HCT116 (cell line): ENCODE results near the gene RAD18. TPM values are rescaled to one million over a fixed set of nuclear protein-coding genes. Genes with fewer than 3 reads are reported as not detected.

Experiments used
- ATAC-seq: fragments of 200-7000 bp; cut with Tn5 transposase; 2 replicates; pipeline ENCODE4 v1.9.1; 2020; ENCODE audit warnings: mild to moderate bottlenecking, moderate library complexity
- BruUV-seq: library from RNA; stranded (reverse); fragments of 400-500 nt; replicated peaks from 2 replicates; lab custom pipeline; 2021; lab: Mats Ljungman, UMichigan
- CTCF ChIA-PET: fragments of 300-600 bp; sonication (Branson Sonifier 250); formaldehyde crosslinking; loops from one replicate; lab custom pipeline; 2021; ENCODE audit warnings: antibody characterized with exemption; lab: Charles Lee
- POLR2A ChIA-PET: fragments of 300-600, 350-600 bp; sonication (Branson Sonifier 250); formaldehyde crosslinking; loops from one replicate; lab custom pipeline; 2021; ENCODE audit warnings: antibody characterized with exemption; lab: Charles Lee
- RAD21 ChIA-PET, 2 experiments: fragments of 300-600 bp; sonication (Branson Sonifier 250); formaldehyde crosslinking; loops; one replicate each; lab custom pipeline; 2023; ENCODE audit warnings: low total read pairs in 2 of 2; ENCODE audit not compliant: uncharacterized antibody in 2 of 2, unreplicated experiment in 2 of 2, low non-redundant PET in 1 of 2; lab: Charles Lee
- DNase-seq: peaks from one replicate; pipeline ENCODE4 v3.0.0-alpha.2; 2010; ENCODE audit warnings: low read depth, low spot score
- H2AFZ ChIP-seq: fragments of 200-600 bp; shearing (Covaris generic), sonication (generic); 2 replicates; pipeline ENCODE4 v1.6.1; 2017; ENCODE audit warnings: low read depth, mixed run types, mixed read lengths, antibody characterized with exemption, low read length; ENCODE audit not compliant: poor library complexity, severe bottlenecking
- H3K27ac ChIP-seq: 2 replicates; pipeline ENCODE4 v1.5.1; 2012; ENCODE audit warnings: low read depth, low read length
- H3K27me3 ChIP-seq: fragments of 200-600 bp; sonication (generic); 2 replicates; pipeline ENCODE4 v1.6.1; 2016; ENCODE audit warnings: mixed run types, low read length, mixed read lengths; ENCODE audit not compliant: insufficient read depth
- H3K36me3 ChIP-seq, 2 experiments: fragments of 200-500 bp in 1 of 2; fragments of 200-600 bp in 1 of 2; sonication (Bioruptor generic) in 1 of 2; sonication (generic) in 1 of 2; 2 replicates each; pipeline versions ENCODE4 v1.5.1 to v1.6.1; 2014 to 2016; ENCODE audit warnings: low read length in 2 of 2, inconsistent platforms in 1 of 2, mixed read lengths in 1 of 2, mixed run types in 1 of 2; ENCODE audit not compliant: insufficient read depth in 2 of 2, control insufficient read depth in 1 of 2
- H3K4me1 ChIP-seq, 2 experiments: fragments of 200-600 bp in 1 of 2; sonication (generic) in 1 of 2; 2 replicates each; pipeline versions ENCODE4 v1.5.1 to v1.6.1; 2012 to 2017; ENCODE audit warnings: low read length in 2 of 2, inconsistent platforms in 1 of 2, mild to moderate bottlenecking in 1 of 2, mixed read lengths in 1 of 2, mixed run types in 1 of 2, moderate library complexity in 1 of 2; ENCODE audit not compliant: insufficient read depth in 2 of 2, control insufficient read depth in 1 of 2
- H3K4me2 ChIP-seq: fragments of 200-600 bp; sonication (generic); 2 replicates; pipeline ENCODE4 v1.6.1; 2017; ENCODE audit warnings: mixed run types, low read length, mixed read lengths
- H3K4me3 ChIP-seq, 2 experiments: fragments of 200-600 bp in 1 of 2; sonication (generic) in 1 of 2; replicated peaks in 1 of 2; 2 replicates each; pipeline ENCODE4 v1.5.1; 2011 to 2016; ENCODE audit warnings: low read length in 2 of 2, control low read depth in 1 of 2, low read depth in 1 of 2, mild to moderate bottlenecking in 1 of 2, mixed read lengths in 1 of 2, mixed run types in 1 of 2
- H3K79me2 ChIP-seq: fragments of 200-600 bp; sonication (generic); 2 replicates; pipeline ENCODE4 v1.6.1; 2017; ENCODE audit warnings: mild to moderate bottlenecking, mixed run types, low read length, moderate library complexity, mixed read lengths; ENCODE audit not compliant: insufficient read depth
- H3K9ac ChIP-seq: fragments of 200-600 bp; sonication (generic); 2 replicates; pipeline ENCODE4 v1.6.1; 2016; ENCODE audit warnings: low read length, mixed read lengths
- H3K9me2 ChIP-seq: fragments of 200-600 bp; sonication (generic), shearing (Covaris generic); 2 replicates; pipeline ENCODE4 v1.6.1; 2017; ENCODE audit warnings: mixed run types, mild to moderate bottlenecking, moderate library complexity; ENCODE audit not compliant: insufficient read depth
- H3K9me3 ChIP-seq, 2 experiments: fragments of 200-500 bp in 1 of 2; fragments of 200-600 bp in 1 of 2; sonication (Bioruptor generic) in 1 of 2; sonication (generic) in 1 of 2; 2 replicates each; pipeline ENCODE4 v1.6.1; 2014 to 2017; ENCODE audit warnings: low read length in 2 of 2, mixed read lengths in 2 of 2, inconsistent platforms in 1 of 2, low read depth in 1 of 2, mild to moderate bottlenecking in 1 of 2, mixed run types in 1 of 2, moderate library complexity in 1 of 2; ENCODE audit not compliant: control insufficient read depth in 1 of 2, insufficient read depth in 1 of 2
- H4K20me1 ChIP-seq: fragments of 200-600 bp; sonication (generic), shearing (Covaris generic); 2 replicates; pipeline ENCODE4 v1.6.1; 2017; ENCODE audit warnings: mixed run types, mild to moderate bottlenecking, moderate library complexity; ENCODE audit not compliant: insufficient read depth
- CEBPB ChIP-seq: IDR thresholded peaks from 2 replicates; pipeline ENCODE4 v1.6.1; 2012; ENCODE audit warnings: low read depth
- EGR1 ChIP-seq: IDR thresholded peaks from 2 replicates; pipeline ENCODE4 v1.6.1; 2012; ENCODE audit warnings: low read depth
- ELF1 ChIP-seq: IDR thresholded peaks from 2 replicates; pipeline ENCODE4 v1.6.1; 2012; ENCODE audit warnings: low read depth, borderline replicate concordance
- EZH2 ChIP-seq: fragments of 200-600 bp; sonication (generic); IDR thresholded peaks from 2 replicates; pipeline ENCODE4 v1.6.1; 2017; ENCODE audit warnings: antibody characterized with exemption, mixed run types
- JUND ChIP-seq: IDR thresholded peaks from 2 replicates; pipeline ENCODE4 v1.6.1; 2012
- POLR2A ChIP-seq: IDR thresholded peaks from 2 replicates; pipeline ENCODE4 v1.7.0; 2011; ENCODE audit warnings: borderline replicate concordance; ENCODE audit not compliant: insufficient read depth, insufficient read length; ENCODE audit errors: extremely low read depth
- SIN3A ChIP-seq: IDR thresholded peaks from 2 replicates; pipeline ENCODE4 v1.6.1; 2012; ENCODE audit warnings: low read depth
- SP1 ChIP-seq: IDR thresholded peaks from 2 replicates; pipeline ENCODE4 v1.6.1; 2012; ENCODE audit warnings: low read depth
- SRF ChIP-seq: IDR thresholded peaks from 2 replicates; pipeline ENCODE4 v1.6.1; 2012; ENCODE audit warnings: low read depth
- TCF7L2 ChIP-seq: IDR thresholded peaks from 2 replicates; pipeline ENCODE4 v1.7.0; 2011; ENCODE audit warnings: borderline replicate concordance, inconsistent platforms; ENCODE audit not compliant: insufficient read depth, insufficient read length; ENCODE audit errors: extremely low read depth
- YY1 ChIP-seq: IDR thresholded peaks from 2 replicates; pipeline ENCODE4 v1.6.1; 2011; ENCODE audit warnings: low read length, low read depth, moderate library complexity, mild to moderate bottlenecking; ENCODE audit not compliant: insufficient replicate concordance; ENCODE audit errors: extremely low read depth
- ZBTB33 ChIP-seq: IDR thresholded peaks from 2 replicates; pipeline ENCODE4 v1.6.1; 2011; ENCODE audit warnings: mild to moderate bottlenecking, low read length, moderate library complexity; ENCODE audit not compliant: insufficient replicate concordance; ENCODE audit errors: extremely low read depth
- ZFX ChIP-seq: fragments of 450-650 bp; IDR thresholded peaks from 2 replicates; pipeline ENCODE4 v1.6.1; 2017
- ZNF274 ChIP-seq: fragments of 200-500 bp; sonication (Bioruptor generic); IDR thresholded peaks from 2 replicates; pipeline ENCODE4 v1.6.1; 2014; ENCODE audit warnings: mild to moderate bottlenecking, low read depth, low read length, inconsistent platforms
- intact Hi-C: fragments of 100-400 bp; cut with micrococcal nuclease; formaldehyde crosslinking; loops from 2 replicates; pipeline ENCODE4 v1.10.0; 2022
- total RNA-seq: library from RNA; stranded (reverse); gene quantifications from one replicate; pipeline ENCODE4 v1.2.1, GENCODE V29; 2021; ENCODE audit not compliant: unreplicated experiment
- TF ChIP-seq, protein P1 (sequence below): IDR thresholded peaks from 2 replicates; pipeline ENCODE4 v1.6.1; 2012
- TF ChIP-seq, protein P2 (sequence below): IDR thresholded peaks from 2 replicates; pipeline ENCODE4 v1.6.1; 2012; ENCODE audit warnings: low read depth

The RAD18 gene
- total RNA-seq, 1 experiment from 2014 or later, result 28.7 TPM

DNA sequence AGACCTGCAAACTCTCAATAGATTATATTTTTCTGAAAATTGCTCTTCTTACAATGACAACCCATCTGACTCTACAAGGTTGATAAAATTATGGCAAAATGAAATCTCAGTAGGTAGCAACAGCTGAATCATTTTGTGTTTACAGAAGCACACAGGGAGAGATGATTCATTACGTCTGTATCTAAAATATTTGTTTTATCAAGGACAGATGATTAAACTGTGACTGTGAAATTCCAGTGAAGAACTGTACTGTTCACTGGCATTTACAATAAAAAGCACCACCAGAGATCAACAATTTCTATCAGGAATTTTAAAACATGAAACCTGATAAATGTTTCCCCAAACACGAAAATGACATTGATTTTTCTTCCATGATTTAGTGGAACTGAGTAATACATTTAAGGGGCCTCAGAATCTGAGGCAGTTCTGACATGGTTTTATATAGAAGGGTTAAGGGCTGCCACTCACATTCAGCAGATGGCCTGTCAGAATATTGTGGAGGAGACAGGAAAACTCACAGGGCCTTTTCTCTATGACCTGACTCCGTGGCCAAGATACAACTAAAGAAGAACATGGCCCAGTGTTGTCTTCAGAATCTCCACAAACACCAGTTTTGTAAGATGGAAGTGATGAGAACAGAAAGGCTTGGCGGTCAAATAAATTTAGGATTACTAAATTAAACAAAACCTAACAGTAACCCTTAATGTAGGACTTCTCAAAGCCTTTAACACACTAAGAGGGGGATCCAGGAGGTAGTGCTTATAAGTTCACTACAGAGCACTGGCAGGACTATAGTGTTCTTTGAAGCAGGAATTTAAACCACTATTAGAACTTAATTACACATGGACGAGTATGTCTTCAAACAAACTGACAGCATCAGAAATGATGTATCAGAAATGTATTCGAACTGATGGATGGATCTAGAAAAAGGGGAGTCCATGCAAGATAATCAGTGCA is 25.9 kb downstream of the RAD18 start (continued):
- no peak for TF ChIP-seq ZBTB33

- Histone ChIP-seq H3K4me2 (no peak overlapping the region), H3K4me3 (no peak overlapping the region), H3K9me3 (no peaks in the 10 kb centered on the region), H3K36me3 (peaks cover 0 to 10% of the 10 kb centered on the region in 2 experiments; a peak in 1 of 4 replicates), H2AFZ (no peak overlapping the region), H4K20me1 (no peaks in the 10 kb centered on the region), H3K27me3 (no peaks in the 10 kb centered on the region), H3K9me2 (no peaks in the 10 kb centered on the region), H3K27ac (no peak overlapping the region), H3K4me1 (peaks cover 10 to 13% of the 10 kb centered on the region in 2 experiments), H3K9ac (no peak overlapping the region), H3K79me2 (peaks cover 3% of the 10 kb centered on the region; the same call in 1 of the 2 replicates)
- no TSS peak for BruUV-seq
- DNase-seq, result no peak
- intact Hi-C loops, result loop anchor here (10.0 kb wide), 1 partner anchor 268 kb away; no protein-coding TSS in a partner anchor
- no peak for ATAC-seq
- CTCF ChIA-PET, result no interaction called here
- POLR2A ChIA-PET, result no interaction called here
- RAD21 ChIA-PET, result no interaction called here
- no peak for TF ChIP-seq SRF
- TF ChIP-seq, protein P1, sequence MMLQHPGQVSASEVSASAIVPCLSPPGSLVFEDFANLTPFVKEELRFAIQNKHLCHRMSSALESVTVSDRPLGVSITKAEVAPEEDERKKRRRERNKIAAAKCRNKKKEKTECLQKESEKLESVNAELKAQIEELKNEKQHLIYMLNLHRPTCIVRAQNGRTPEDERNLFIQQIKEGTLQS, result no peak
- no peak for TF ChIP-seq JUND
- no peak for TF ChIP-seq ZFX
- no peak for TF ChIP-seq ZBTB33
- no peak for TF ChIP-seq ZNF274
- TF ChIP-seq CEBPB, result no peak
- TF ChIP-seq YY1, result no peak
- no peak for TF ChIP-seq ELF1
- no peak for TF ChIP-seq EGR1
- TF ChIP-seq, protein P2, sequence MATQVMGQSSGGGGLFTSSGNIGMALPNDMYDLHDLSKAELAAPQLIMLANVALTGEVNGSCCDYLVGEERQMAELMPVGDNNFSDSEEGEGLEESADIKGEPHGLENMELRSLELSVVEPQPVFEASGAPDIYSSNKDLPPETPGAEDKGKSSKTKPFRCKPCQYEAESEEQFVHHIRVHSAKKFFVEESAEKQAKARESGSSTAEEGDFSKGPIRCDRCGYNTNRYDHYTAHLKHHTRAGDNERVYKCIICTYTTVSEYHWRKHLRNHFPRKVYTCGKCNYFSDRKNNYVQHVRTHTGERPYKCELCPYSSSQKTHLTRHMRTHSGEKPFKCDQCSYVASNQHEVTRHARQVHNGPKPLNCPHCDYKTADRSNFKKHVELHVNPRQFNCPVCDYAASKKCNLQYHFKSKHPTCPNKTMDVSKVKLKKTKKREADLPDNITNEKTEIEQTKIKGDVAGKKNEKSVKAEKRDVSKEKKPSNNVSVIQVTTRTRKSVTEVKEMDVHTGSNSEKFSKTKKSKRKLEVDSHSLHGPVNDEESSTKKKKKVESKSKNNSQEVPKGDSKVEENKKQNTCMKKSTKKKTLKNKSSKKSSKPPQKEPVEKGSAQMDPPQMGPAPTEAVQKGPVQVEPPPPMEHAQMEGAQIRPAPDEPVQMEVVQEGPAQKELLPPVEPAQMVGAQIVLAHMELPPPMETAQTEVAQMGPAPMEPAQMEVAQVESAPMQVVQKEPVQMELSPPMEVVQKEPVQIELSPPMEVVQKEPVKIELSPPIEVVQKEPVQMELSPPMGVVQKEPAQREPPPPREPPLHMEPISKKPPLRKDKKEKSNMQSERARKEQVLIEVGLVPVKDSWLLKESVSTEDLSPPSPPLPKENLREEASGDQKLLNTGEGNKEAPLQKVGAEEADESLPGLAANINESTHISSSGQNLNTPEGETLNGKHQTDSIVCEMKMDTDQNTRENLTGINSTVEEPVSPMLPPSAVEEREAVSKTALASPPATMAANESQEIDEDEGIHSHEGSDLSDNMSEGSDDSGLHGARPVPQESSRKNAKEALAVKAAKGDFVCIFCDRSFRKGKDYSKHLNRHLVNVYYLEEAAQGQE, result no peak
- no peak for TF ChIP-seq SIN3A
- TF ChIP-seq POLR2A, result no peak
- TF ChIP-seq SP1, result no peak
- TF ChIP-seq TCF7L2, result no peak
- TF ChIP-seq EZH2, result no peak
Observed at GRCh38 chr3:8932507-8932906, 30.8 kb downstream of the RAD18 start.
